CD4-positive, alpha-beta T cell (primary cell): ENCODE data around the gene ZEB1. TPM values are rescaled to one million over a fixed set of nuclear protein-coding genes. Genes with fewer than 3 reads are reported as not detected.

Source experiments
- ATAC-seq: fragments of 200-7000 bp; cut with Tn5 transposase; one replicate; pipeline ENCODE4 v1.10.0; 2022; ENCODE audit warnings: mild to moderate bottlenecking; ENCODE audit not compliant: poor library complexity
- CTCF ChIA-PET: fragments of 350-600 bp; sonication (Branson Sonifier 250); formaldehyde crosslinking; loops from one replicate; lab custom pipeline; 2021; ENCODE audit warnings: antibody characterized with exemption, inconsistent platforms; lab: Charles Lee
- POLR2A ChIA-PET: fragments of 350-600 bp; sonication (Branson Sonifier 250); formaldehyde crosslinking; loops from one replicate; lab custom pipeline; 2021; ENCODE audit warnings: antibody characterized with exemption, inconsistent platforms; lab: Charles Lee
- DNase-seq, 14 experiments: peaks; one replicate each; pipeline ENCODE4 v3.0.0-alpha.2; 2013 to 2020; ENCODE audit warnings: mixed read lengths in 2 of 14
- H3K27ac ChIP-seq, 2 donors: one replicate each; pipeline versions ENCODE4 v1.5.1 to v1.7.0; 2013; ENCODE audit warnings: low read length in 2 of 2, low read depth in 1 of 2, mild to moderate bottlenecking in 1 of 2
- H3K27me3 ChIP-seq, 2 experiments: 1 replicate in 1 of 2; 2 replicates in 1 of 2; pipeline versions ENCODE4 v1.6.1 to v1.7.0; 2013; ENCODE audit warnings: low read length in 2 of 2, control low read depth in 1 of 2, mild to moderate bottlenecking in 1 of 2, moderate library complexity in 1 of 2; ENCODE audit not compliant: insufficient read depth in 2 of 2, control insufficient read depth in 1 of 2
- H3K36me3 ChIP-seq: one replicate; pipeline ENCODE4 v1.6.1; 2013; ENCODE audit warnings: low read length, control low read depth; ENCODE audit not compliant: insufficient read depth
- H3K4me1 ChIP-seq: one replicate; pipeline ENCODE4 v1.6.1; 2013; ENCODE audit warnings: low read length, control low read depth; ENCODE audit not compliant: insufficient read depth
- H3K4me3 ChIP-seq: one replicate; pipeline ENCODE4 v1.5.1; 2013; ENCODE audit warnings: mild to moderate bottlenecking, low read length, moderate library complexity
- H3K9me3 ChIP-seq, 2 experiments: 1 replicate in 1 of 2; 2 replicates in 1 of 2; pipeline versions ENCODE4 v1.6.1 to v1.7.0; 2013; ENCODE audit warnings: low read length in 2 of 2, mild to moderate bottlenecking in 2 of 2, control low read depth in 1 of 2, moderate library complexity in 1 of 2; ENCODE audit not compliant: control insufficient read depth in 1 of 2, insufficient read depth in 1 of 2
- H3K27ac Mint-ChIP-seq: one replicate; pipeline ENCODE4 v1.8.0; 2020; ENCODE audit warnings: mixed read lengths
- H3K27me3 Mint-ChIP-seq: one replicate; pipeline ENCODE4 v1.8.0; 2021; ENCODE audit warnings: mixed read lengths
- H3K36me3 Mint-ChIP-seq: one replicate; pipeline ENCODE4 v1.8.0; 2021; ENCODE audit warnings: low read depth, mixed read lengths
- H3K4me1 Mint-ChIP-seq: one replicate; pipeline ENCODE4 v1.8.0; 2021; ENCODE audit warnings: low read depth, mixed read lengths
- H3K4me3 Mint-ChIP-seq: one replicate; pipeline ENCODE4 v1.8.0; 2020; ENCODE audit warnings: mild to moderate bottlenecking, mixed read lengths
- H3K9me3 Mint-ChIP-seq: one replicate; pipeline ENCODE4 v1.8.0; 2020; ENCODE audit warnings: mixed read lengths
- CTCF ChIP-seq: fragments of 200-600 bp; IDR thresholded peaks from one replicate; pipeline ENCODE4 v1.8.0; 2022; ENCODE audit warnings: antibody characterized with exemption, mild to moderate bottlenecking
- intact Hi-C, 2 experiments: fragments of 100-400 bp; cut with DNase I in 1 of 2; cut with micrococcal nuclease in 1 of 2; formaldehyde crosslinking; loops; one replicate each; pipeline versions ENCODE4 v1.15.1 to v1.9.0; 2023 to 2025; cut with DNase I, micrococcal nuclease
- total RNA-seq, 174 experiments: library from RNA in 2 of 174; stranded (reverse) in 2 of 174; gene quantifications; one replicate each; pipeline ENCODE4 v1.2.3 and lab custom pipeline; 2021 to 2026

Gene ZEB1
- total RNA-seq, 2 experiments from 2014 or later: 132 to 134 TPM

GRCh38 chr10:31318382-31318853 lies 598 bp upstream of the ZEB1 start:
- no peak for TF ChIP-seq CTCF
- H3K4me3 Mint-ChIP-seq: peak overlapping the region; percentile 98
- no peaks in the 10 kb centered on the region for H3K9me3 Mint-ChIP-seq
- Histone ChIP-seq H3K27ac (peak overlapping the region; percentile 80 to 98), H3K4me1 (peaks cover 10% of the 10 kb centered on the region), H3K9me3 (no peaks in the 10 kb centered on the region), H3K4me3 (peak overlapping the region; percentile 81), H3K36me3 (no peaks in the 10 kb centered on the region), H3K27me3 (no peaks in the 10 kb centered on the region)
- H3K27ac Mint-ChIP-seq: peak overlapping the region; percentile 94
- no peaks in the 10 kb centered on the region for H3K27me3 Mint-ChIP-seq
- ATAC-seq (peak; percentile 42), DNase-seq (peak in 7 of 14 experiments; percentile 21 to 88 (median 50))
- POLR2A ChIA-PET: interaction anchor here (0.6 to 4.7 kb wide), 6 partner anchors 8 to 1024 kb away, joined by 3 to 27 read pairs (median 4); partner anchors contain the start of gene ZNF438
- CTCF ChIA-PET: no interaction called here
- H3K4me1 Mint-ChIP-seq: peaks cover 40% of the 10 kb centered on the region
- intact Hi-C loops: loop anchor here in 1 of 2 experiments (2.0 to 10.0 kb wide), 4 partner anchors 186 to 614 kb away; partner anchors contain the start of gene ZNF438
- H3K36me3 Mint-ChIP-seq: peaks cover 29% of the 10 kb centered on the region

- Histone ChIP-seq H3K4me3 (peak overlapping the region; percentile 81), H3K36me3 (no peaks in the 10 kb centered on the region), H3K4me1 (peaks cover 10% of the 10 kb centered on the region), H3K27ac (peak overlapping the region; percentile 60 to 98), H3K9me3 (no peaks in the 10 kb centered on the region), H3K27me3 (no peaks in the 10 kb centered on the region)
- Mint-ChIP-seq H3K4me3 (peak overlapping the region; percentile 98), H3K4me1 (peaks cover 53% of the 10 kb centered on the region), H3K9me3 (no peaks in the 10 kb centered on the region), H3K27ac (peak overlapping the region; percentile 94), H3K36me3 (peaks cover 29% of the 10 kb centered on the region), H3K27me3 (no peaks in the 10 kb centered on the region)
- POLR2A ChIA-PET: interaction anchor here (0.6 to 4.7 kb wide), 4 partner anchors 10 to 531 kb away, joined by 3 to 27 read pairs (median 4); partner anchors contain the start of gene ZNF438
- TF ChIP-seq CTCF: no peak
- DNase-seq: peak; percentile 17 to 77 (median 44)
- intact Hi-C loops: loop anchor here (2.0 to 10.0 kb wide), 11 partner anchors 29 to 615 kb away; partner anchors contain the start of genes ARHGAP12 (in 1 of the 2) and ZNF438 (in 1 of the 2)
- CTCF ChIA-PET: no interaction called here
- peak; percentile 7 for ATAC-seq
Measured at GRCh38 chr10:31319602-31320549, 860 bp downstream of the ZEB1 start.

- Mint-ChIP-seq H3K27me3 (no peaks in the 10 kb centered on the region), H3K36me3 (peaks cover 29% of the 10 kb centered on the region), H3K27ac (peak overlapping the region; percentile 88), H3K4me3 (peak overlapping the region; percentile 85), H3K4me1 (peaks cover 60% of the 10 kb centered on the region), H3K9me3 (no peaks in the 10 kb centered on the region)
- Histone ChIP-seq H3K9me3 (no peaks in the 10 kb centered on the region), H3K4me3 (peak overlapping the region; percentile 81), H3K27me3 (no peaks in the 10 kb centered on the region), H3K4me1 (peaks cover 10% of the 10 kb centered on the region), H3K27ac (peak overlapping the region in 1 of 2 donors; percentile 98), H3K36me3 (no peaks in the 10 kb centered on the region)
- ATAC-seq: no peak
- TF ChIP-seq CTCF: no peak
- DNase-seq: peak; percentile 1 to 54 (median 22)
- CTCF ChIA-PET: interaction anchor here (0.7 to 1.0 kb wide), 2 partner anchors 51 to 65 kb away, joined by 3 read pairs; no protein-coding TSS in a partner anchor
- intact Hi-C loops: loop anchor here in 1 of 2 experiments (1.0 to 10.0 kb wide), 9 partner anchors 28 to 616 kb away; partner anchors contain the start of gene ARHGAP12
- POLR2A ChIA-PET: interaction anchor here (0.6 to 4.7 kb wide), 10 partner anchors 9 to 619 kb away, joined by 3 to 27 read pairs (median 4); partner anchors contain the start of gene ZNF438
Measured at GRCh38 chr10:31320550-31321211, 1.7 kb downstream of the ZEB1 start.
